OCI-LY1 (cell line): ENCODE data around the gene ME1.

Experiments used
- H2AFZ ChIP-seq: fragments of 200-600 bp; sonication (generic), shearing (Covaris generic); 2 replicates; pipeline ENCODE4 v1.6.0; 2014; ENCODE audit warnings: antibody characterized with exemption, mild to moderate bottlenecking, low read length
- H3F3A ChIP-seq: fragments of 200-600 bp; sonication (generic), shearing (Covaris generic); 2 replicates; pipeline ENCODE4 v1.6.0; 2014; ENCODE audit warnings: mild to moderate bottlenecking, antibody characterized with exemption, low read length, moderate library complexity; ENCODE audit not compliant: insufficient read depth
- H3K27ac ChIP-seq: fragments of 200-600 bp; sonication (generic); 2 replicates; pipeline ENCODE4 v1.5.1; 2014; ENCODE audit warnings: low read length, mixed run types, mild to moderate bottlenecking, low read depth; ENCODE audit not compliant: poor library complexity, severe bottlenecking
- H3K27me3 ChIP-seq: fragments of 200-600 bp; sonication (generic); 2 replicates; pipeline ENCODE4 v1.6.0; 2014; ENCODE audit warnings: antibody characterized with exemption, mild to moderate bottlenecking, low read length, moderate library complexity; ENCODE audit not compliant: insufficient read depth
- H3K36me3 ChIP-seq: fragments of 200-600 bp; sonication (generic); 2 replicates; pipeline ENCODE4 v1.6.1; 2014; ENCODE audit warnings: mild to moderate bottlenecking, antibody characterized with exemption, low read length, moderate library complexity, mixed read lengths; ENCODE audit not compliant: insufficient read depth
- H3K4me1 ChIP-seq: fragments of 200-600 bp; sonication (generic); 2 replicates; pipeline ENCODE4 v1.5.1; 2014; ENCODE audit warnings: mild to moderate bottlenecking, low read length, moderate library complexity; ENCODE audit not compliant: insufficient read depth, severe bottlenecking
- H3K4me2 ChIP-seq: fragments of 200-600 bp; sonication (generic), shearing (Covaris generic); 2 replicates; pipeline ENCODE4 v1.6.1; 2014; ENCODE audit warnings: low read length
- H3K4me3 ChIP-seq: fragments of 200-600 bp; sonication (generic); 2 replicates; pipeline ENCODE4 v1.5.1; 2014; ENCODE audit warnings: low read length, low read depth, mild to moderate bottlenecking, mixed read lengths; ENCODE audit not compliant: poor library complexity, severe bottlenecking
- H3K79me2 ChIP-seq: fragments of 200-600 bp; shearing (Covaris generic); 2 replicates; pipeline ENCODE4 v1.6.1; 2016; ENCODE audit warnings: mixed run types, low read length, mixed read lengths; ENCODE audit not compliant: insufficient read depth
- H3K9ac ChIP-seq: fragments of 200-600 bp; sonication (generic), shearing (Covaris generic); 2 replicates; pipeline ENCODE4 v1.6.1; 2014; ENCODE audit warnings: mild to moderate bottlenecking, low read length, mixed read lengths
- H3K9me2 ChIP-seq: fragments of 200-600 bp; sonication (generic), shearing (Covaris generic); 2 replicates; pipeline ENCODE4 v1.6.1; 2014; ENCODE audit warnings: low read depth, mild to moderate bottlenecking, low read length, mixed read lengths
- H3K9me3 ChIP-seq: fragments of 200-600 bp; shearing (Covaris generic); 2 replicates; pipeline ENCODE4 v1.6.1; 2014; ENCODE audit warnings: low read length, mixed read lengths
- H4K20me1 ChIP-seq: fragments of 200-600 bp; sonication (generic), shearing (Covaris generic); 2 replicates; pipeline ENCODE4 v1.6.0; 2016; ENCODE audit warnings: mild to moderate bottlenecking, low read length; ENCODE audit not compliant: insufficient read depth
- EZH2 ChIP-seq: fragments of 200-600 bp; sonication (generic), shearing (Covaris generic); IDR thresholded peaks from 2 replicates; pipeline ENCODE4 v1.8.0; 2017; ENCODE audit warnings: borderline replicate concordance, mixed run types, mild to moderate bottlenecking, antibody characterized with exemption, low read length, moderate library complexity, mixed read lengths
- TF ChIP-seq, protein P1 (sequence below): fragments of 200-600 bp; sonication (generic), shearing (Covaris generic); IDR thresholded peaks from 2 replicates; pipeline ENCODE4 v1.5.1; 2017; ENCODE audit warnings: mild to moderate bottlenecking, antibody characterized with exemption, low read length, moderate library complexity, mixed read lengths

Gene ME1

DNA sequence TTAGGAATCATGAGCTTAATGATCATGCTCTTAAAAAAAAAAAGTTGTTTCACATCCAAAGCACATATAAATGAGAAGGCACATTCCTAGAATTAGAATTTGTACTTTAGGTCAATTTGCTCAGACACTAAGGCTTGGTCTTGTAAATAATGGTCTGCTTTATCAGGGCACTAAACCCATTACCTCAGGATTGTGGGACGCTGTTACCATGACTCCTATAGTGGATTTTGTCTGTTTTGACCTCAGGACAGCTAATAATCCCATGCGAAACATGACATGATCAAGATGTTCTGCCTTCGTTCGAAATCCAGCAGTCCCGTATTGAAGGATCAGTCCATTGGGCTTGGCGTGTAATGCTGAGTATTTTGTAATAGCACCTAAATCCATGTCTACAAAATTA is 240.2 kb downstream of the ME1 start:
- Histone ChIP-seq H3K9me2 (no peaks in the 10 kb centered on the region), H3K27ac (no peak overlapping the region), H3F3A (no peaks in the 10 kb centered on the region; the same call in 1 of the 2 replicates), H2AFZ (no peak overlapping the region), H3K4me2 (no peak overlapping the region), H3K27me3 (no peaks in the 10 kb centered on the region), H3K9me3 (no peaks in the 10 kb centered on the region), H3K79me2 (peaks cover 6% of the 10 kb centered on the region), H3K9ac (no peak overlapping the region), H3K4me3 (no peak overlapping the region), H4K20me1 (no peaks in the 10 kb centered on the region), H3K36me3 (peaks cover 29% of the 10 kb centered on the region; the same call in 1 of the 2 replicates), H3K4me1 (peaks cover 29% of the 10 kb centered on the region)
- no peak for TF ChIP-seq EZH2

GRCh38 chr6:83188501-83188900 is 242.3 kb downstream of the ME1 start:
- peaks cover 6% of the 10 kb centered on the region for H3K79me2 ChIP-seq
- no peaks in the 10 kb centered on the region for H3K27me3 ChIP-seq
- no peaks in the 10 kb centered on the region for H3K9me3 ChIP-seq
- H3K4me3 ChIP-seq = no peak overlapping the region
- no peaks in the 10 kb centered on the region for H4K20me1 ChIP-seq
- H2AFZ ChIP-seq = no peak overlapping the region
- peaks cover 46% of the 10 kb centered on the region for H3K36me3 ChIP-seq
- no peaks in the 10 kb centered on the region for H3F3A ChIP-seq
- H3K9ac ChIP-seq = no peak overlapping the region
- H3K9me2 ChIP-seq = no peaks in the 10 kb centered on the region
- no peak overlapping the region for H3K27ac ChIP-seq
- H3K4me2 ChIP-seq = no peak overlapping the region
- TF ChIP-seq, protein P1, sequence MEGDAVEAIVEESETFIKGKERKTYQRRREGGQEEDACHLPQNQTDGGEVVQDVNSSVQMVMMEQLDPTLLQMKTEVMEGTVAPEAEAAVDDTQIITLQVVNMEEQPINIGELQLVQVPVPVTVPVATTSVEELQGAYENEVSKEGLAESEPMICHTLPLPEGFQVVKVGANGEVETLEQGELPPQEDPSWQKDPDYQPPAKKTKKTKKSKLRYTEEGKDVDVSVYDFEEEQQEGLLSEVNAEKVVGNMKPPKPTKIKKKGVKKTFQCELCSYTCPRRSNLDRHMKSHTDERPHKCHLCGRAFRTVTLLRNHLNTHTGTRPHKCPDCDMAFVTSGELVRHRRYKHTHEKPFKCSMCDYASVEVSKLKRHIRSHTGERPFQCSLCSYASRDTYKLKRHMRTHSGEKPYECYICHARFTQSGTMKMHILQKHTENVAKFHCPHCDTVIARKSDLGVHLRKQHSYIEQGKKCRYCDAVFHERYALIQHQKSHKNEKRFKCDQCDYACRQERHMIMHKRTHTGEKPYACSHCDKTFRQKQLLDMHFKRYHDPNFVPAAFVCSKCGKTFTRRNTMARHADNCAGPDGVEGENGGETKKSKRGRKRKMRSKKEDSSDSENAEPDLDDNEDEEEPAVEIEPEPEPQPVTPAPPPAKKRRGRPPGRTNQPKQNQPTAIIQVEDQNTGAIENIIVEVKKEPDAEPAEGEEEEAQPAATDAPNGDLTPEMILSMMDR = no peak
- no peak for TF ChIP-seq EZH2
- H3K4me1 ChIP-seq = peaks cover 14% of the 10 kb centered on the region

GRCh38 chr6:83185096-83185495 is 245.8 kb downstream of the ME1 start:
- H3K36me3 ChIP-seq = peaks cover 67% of the 10 kb centered on the region
- no peak overlapping the region for H3K27ac ChIP-seq
- no peak for TF ChIP-seq EZH2
- TF ChIP-seq, protein P1 = no peak
- no peaks in the 10 kb centered on the region for H3K4me1 ChIP-seq
- H2AFZ ChIP-seq = no peak overlapping the region
- H3K79me2 ChIP-seq = no peaks in the 10 kb centered on the region; the same call in 1 of the 2 replicates
- H3K9me2 ChIP-seq = no peaks in the 10 kb centered on the region
- no peak overlapping the region for H3K4me2 ChIP-seq
- no peaks in the 10 kb centered on the region for H3K27me3 ChIP-seq
- H4K20me1 ChIP-seq = no peaks in the 10 kb centered on the region
- no peaks in the 10 kb centered on the region for H3K9me3 ChIP-seq
- no peak overlapping the region for H3K9ac ChIP-seq
- H3K4me3 ChIP-seq = no peak overlapping the region
- no peaks in the 10 kb centered on the region for H3F3A ChIP-seq

DNA sequence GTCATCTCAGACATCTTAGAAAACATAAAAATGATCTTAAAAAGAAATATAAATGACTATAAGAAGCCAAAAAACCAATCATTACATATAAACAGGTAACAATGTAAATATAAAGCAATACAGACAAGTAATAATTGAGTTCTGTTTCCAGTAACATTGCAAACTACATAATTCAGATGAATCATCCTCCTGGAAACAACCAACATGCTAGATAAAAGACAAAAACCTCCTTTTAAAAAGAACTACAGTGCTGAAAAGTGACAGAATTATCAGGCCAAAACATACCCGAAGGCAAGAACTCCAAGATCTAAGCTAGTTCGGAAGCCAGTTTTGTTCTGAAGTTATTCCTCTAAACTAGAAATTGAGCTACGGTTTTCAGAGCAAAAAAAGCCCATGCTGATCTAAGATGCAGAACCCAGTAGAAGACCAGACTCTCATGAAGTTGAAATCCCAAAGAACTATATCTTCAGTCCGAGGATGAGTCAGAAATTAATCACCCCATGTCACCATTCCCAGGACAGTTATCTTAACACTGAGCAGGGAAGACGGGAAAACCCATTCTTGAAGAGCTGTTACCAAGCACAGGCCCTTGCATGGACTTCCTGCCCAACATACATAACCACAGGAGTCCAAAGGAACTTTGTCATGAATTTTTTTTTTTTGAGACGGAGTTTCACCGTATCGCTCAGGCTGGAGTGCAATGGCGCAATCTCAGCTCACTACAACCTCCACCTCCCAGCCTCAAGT is 247.6 kb downstream of the ME1 start:
- Histone ChIP-seq H3K9me3 (no peaks in the 10 kb centered on the region), H3K9me2 (no peaks in the 10 kb centered on the region), H4K20me1 (no peaks in the 10 kb centered on the region), H3K27ac (no peak overlapping the region), H3K36me3 (peaks cover 59% of the 10 kb centered on the region), H3K4me2 (no peak overlapping the region), H3K4me1 (no peaks in the 10 kb centered on the region), H3F3A (no peaks in the 10 kb centered on the region), H3K79me2 (no peaks in the 10 kb centered on the region), H2AFZ (no peak overlapping the region), H3K9ac (no peak overlapping the region), H3K4me3 (no peak overlapping the region), H3K27me3 (no peaks in the 10 kb centered on the region)
- TF ChIP-seq EZH2 = no peak
